ENCODE results near the gene KIF5A. TPM values are rescaled to one million over a fixed set of nuclear protein-coding genes. Genes with fewer than 3 reads are reported as not detected.
"Not testable (repeated sequence)": the region's sequence is repeated elsewhere in the genome, so short reads cannot be mapped to it uniquely, and the experiment has no call there.

KIF5A gene
- total RNA-seq, 1 donor from 2014 or later, result 0.40 TPM

DNA sequence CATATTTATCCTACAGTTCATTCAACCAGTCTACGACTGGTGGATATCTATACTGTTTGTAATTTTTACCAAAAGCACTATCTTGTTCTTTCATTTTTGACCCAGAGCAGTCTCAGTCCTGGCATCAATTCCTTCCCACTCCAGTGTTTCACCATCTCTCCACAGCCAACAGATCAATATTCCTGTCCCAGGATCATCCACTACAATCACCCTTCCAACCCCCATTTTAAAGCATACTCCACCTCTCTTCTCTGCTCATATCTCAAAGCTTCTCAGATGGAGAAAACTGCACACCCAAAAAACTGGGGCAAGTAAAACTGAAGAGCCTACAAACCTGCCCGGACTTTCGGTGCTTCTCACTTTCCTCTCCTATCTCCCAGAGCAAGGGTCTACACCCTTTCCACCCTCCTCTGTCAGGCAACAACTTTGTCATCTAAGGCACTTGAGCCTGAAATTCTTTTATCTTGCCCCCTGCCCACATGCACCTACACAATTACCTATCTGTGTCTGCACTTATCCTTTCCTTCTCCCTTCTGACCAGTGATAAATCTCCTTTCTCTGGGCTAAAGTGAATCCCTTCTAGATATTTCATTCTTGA lies 37.1 kb downstream of the KIF5A start:
- TF ChIP-seq, protein P1, sequence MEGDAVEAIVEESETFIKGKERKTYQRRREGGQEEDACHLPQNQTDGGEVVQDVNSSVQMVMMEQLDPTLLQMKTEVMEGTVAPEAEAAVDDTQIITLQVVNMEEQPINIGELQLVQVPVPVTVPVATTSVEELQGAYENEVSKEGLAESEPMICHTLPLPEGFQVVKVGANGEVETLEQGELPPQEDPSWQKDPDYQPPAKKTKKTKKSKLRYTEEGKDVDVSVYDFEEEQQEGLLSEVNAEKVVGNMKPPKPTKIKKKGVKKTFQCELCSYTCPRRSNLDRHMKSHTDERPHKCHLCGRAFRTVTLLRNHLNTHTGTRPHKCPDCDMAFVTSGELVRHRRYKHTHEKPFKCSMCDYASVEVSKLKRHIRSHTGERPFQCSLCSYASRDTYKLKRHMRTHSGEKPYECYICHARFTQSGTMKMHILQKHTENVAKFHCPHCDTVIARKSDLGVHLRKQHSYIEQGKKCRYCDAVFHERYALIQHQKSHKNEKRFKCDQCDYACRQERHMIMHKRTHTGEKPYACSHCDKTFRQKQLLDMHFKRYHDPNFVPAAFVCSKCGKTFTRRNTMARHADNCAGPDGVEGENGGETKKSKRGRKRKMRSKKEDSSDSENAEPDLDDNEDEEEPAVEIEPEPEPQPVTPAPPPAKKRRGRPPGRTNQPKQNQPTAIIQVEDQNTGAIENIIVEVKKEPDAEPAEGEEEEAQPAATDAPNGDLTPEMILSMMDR (IDR thresholded peaks at IDR 0.05; ENCODE audit: unreplicated experiment), result no peak
- Mint-ChIP-seq H3K27ac (no peak overlapping the region), H3K4me3 (no peak overlapping the region), H3K9me3 (no peaks in the 10 kb centered on the region), H3K4me1 (peaks cover 10% of the 10 kb centered on the region), H3K27me3 (ENCODE audit: low read depth) (peaks cover 20% of the 10 kb centered on the region), H3K36me3 (no peaks in the 10 kb centered on the region)
- DNase-seq (ENCODE audit: low spot score in 2 of 2, unreplicated experiment in 2 of 2), result no peak

DNA sequence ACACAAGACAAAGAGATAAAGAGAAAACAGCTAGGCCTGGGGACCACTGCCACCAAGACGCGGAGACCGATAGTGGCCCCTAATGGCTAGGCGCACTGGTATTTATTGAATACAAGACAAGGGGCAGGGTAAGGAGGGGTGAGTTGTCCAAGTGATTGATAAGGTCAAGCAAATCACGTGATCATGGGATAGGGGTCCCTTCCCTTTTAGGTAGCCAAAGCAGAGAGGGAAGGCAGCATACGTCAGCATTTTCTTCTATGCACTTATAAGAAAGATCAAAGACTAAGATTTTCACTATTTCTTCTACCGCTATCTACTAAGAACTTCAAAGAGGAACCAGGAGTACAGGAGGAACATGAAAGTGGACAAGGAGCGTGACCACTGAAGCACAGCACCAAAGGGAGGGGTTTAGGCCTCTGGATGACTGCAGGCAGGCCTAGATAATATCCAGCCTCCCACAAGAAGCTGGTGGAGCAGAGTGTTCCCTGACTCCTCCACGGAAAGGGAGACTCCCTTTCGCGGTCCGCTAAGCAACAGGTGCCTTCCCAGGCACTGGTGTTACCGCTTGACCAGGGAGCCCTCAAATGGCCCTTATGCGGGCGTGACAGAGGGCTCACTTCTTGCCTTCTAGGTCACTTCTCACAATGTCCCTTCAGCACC lies 39.2 kb downstream of the KIF5A start:
- H3K4me3 Mint-ChIP-seq; H3K36me3 Mint-ChIP-seq; DNase-seq (ENCODE audit: low spot score in 2 of 2, unreplicated experiment in 2 of 2); H3K27ac Mint-ChIP-seq; H3K9me3 Mint-ChIP-seq; H3K27me3 Mint-ChIP-seq (ENCODE audit: low read depth): not testable (repeated sequence)
- H3K4me1 Mint-ChIP-seq, result peaks cover 16% of the 10 kb centered on the region

DNA sequence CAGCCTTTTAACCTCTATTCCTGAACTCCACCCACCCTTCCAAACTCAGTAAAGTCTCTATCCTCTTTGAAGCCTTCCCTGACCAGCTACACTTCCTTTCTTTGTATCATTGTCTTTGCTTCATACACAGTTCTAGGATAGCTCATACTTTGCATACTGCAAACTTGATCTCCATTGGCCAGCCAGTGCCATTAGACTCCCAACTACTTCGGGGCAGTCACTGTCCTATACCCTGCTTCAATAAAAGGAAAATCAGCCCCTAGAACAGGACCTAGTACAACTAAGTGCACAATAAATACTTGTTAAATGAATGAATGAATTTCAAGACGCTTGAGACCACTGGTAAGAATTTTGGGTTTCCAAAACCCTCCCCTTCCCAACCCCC lies 40.6 kb downstream of the KIF5A start:
- Mint-ChIP-seq H3K4me3 (peak overlapping the region; percentile 88), H3K27me3 (ENCODE audit: low read depth) (peaks cover 3% of the 10 kb centered on the region), H3K36me3 (peaks cover 3% of the 10 kb centered on the region), H3K4me1 (peaks cover 16% of the 10 kb centered on the region), H3K9me3 (no peaks in the 10 kb centered on the region), H3K27ac (peak overlapping the region; percentile 50)
- TF ChIP-seq, protein P1 (IDR thresholded peaks at IDR 0.05; ENCODE audit: unreplicated experiment), result no peak
- DNase-seq (ENCODE audit: low spot score in 2 of 2, unreplicated experiment in 2 of 2), result no peak

DNA sequence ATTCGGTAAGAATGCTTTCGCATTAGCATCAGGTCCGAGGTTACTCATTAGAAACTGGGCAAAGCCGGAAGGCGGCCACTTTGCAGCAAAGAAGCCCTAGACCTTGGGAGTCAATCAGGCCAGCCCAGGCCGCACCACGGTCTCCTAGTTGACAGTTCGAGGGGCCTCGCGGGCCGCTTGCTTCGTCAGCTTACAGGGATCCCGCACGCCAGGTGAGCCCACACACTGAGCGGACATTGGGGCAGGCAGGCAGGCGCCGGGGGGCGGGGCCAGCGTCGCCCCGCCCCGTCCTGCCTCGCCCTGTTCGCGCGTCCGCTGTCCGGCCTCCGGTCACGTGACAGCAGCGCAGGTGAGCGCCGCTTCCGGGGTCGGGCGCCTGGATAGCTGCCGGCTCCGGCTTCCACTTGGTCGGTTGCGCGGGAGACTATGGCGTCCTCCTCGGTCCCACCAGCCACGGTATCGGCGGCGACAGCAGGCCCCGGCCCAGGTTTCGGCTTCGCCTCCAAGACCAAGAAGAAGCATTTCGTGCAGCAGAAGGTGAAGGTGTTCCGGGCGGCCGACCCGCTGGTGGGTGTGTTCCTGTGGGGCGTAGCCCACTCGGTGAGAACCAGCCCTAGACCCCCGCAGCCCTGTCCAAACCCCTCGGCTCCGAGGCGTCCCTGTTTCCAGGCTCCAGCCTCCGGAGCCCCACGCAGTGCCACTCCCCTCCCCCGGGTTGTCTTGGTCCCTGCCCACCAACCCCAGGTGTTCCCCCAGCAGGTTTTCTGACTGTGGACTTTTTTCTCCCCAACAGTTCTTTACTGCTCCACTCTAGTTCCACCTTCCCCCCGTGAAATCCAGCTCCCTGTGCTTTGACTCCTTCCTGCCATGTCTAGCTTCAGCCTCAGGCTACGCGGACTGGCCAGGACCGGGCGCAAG lies 41.3 kb downstream of the KIF5A start, which contains the start of gene PIP4K2C:
Gene PIP4K2C (plus strand): TSS at position 329 of the 918 bp plus-strand sequence. CDS start 98 bp downstream, at position 427.
- Mint-ChIP-seq H3K4me1 (peaks cover 16% of the 10 kb centered on the region), H3K36me3 (peaks cover 3% of the 10 kb centered on the region), H3K9me3 (no peaks in the 10 kb centered on the region), H3K27me3 (ENCODE audit: low read depth) (peaks cover 3% of the 10 kb centered on the region), H3K27ac (peak within 1 kb of the TSS; percentile 95), H3K4me3 (peak within 1 kb of the TSS; percentile 88)
- DNase-seq (ENCODE audit: low spot score in 2 of 2, unreplicated experiment in 2 of 2), result peak; percentile 79 to 83
- TF ChIP-seq, protein P1 (IDR thresholded peaks at IDR 0.05; ENCODE audit: unreplicated experiment), result no peak

DNA sequence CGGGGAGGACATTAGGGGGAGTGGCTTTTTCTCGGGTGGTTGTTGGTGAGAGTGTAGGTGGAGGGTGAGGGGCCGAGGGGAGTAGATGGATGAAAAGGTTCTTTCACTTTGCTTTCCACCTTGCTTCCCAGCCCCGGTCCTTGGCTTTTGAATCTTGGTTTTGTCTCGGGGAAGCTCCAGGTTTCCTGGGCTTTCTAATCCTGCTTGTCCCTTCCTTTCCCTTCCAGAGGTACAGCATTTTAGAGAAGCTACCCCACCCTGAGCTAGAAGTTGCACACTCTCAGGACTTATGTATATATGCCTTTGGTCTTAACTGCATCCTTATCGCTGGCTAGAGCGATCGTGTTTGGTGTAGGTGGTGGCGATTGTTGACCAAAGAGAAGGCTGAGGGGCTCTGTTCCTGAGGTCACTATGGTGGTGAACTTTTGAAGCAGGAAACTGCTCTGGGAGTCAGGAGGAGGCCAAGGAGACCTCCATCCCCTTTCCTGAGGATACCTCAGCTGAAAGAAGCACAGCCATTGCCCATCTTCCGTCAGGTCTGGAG lies 42.0 kb downstream of the KIF5A start:
- H3K36me3 Mint-ChIP-seq, result peaks cover 3% of the 10 kb centered on the region
- H3K4me1 Mint-ChIP-seq, result peaks cover 16% of the 10 kb centered on the region
- TF ChIP-seq, protein P1 (IDR thresholded peaks at IDR 0.05; ENCODE audit: unreplicated experiment), result no peak
- peak overlapping the region; percentile 95 for H3K27ac Mint-ChIP-seq
- peak overlapping the region; percentile 88 for H3K4me3 Mint-ChIP-seq
- DNase-seq (ENCODE audit: low spot score in 2 of 2, unreplicated experiment in 2 of 2), result no peak
- peaks cover 3% of the 10 kb centered on the region for H3K27me3 Mint-ChIP-seq (ENCODE audit: low read depth)
- H3K9me3 Mint-ChIP-seq, result no peaks in the 10 kb centered on the region
